K562 (cell line): ENCODE measurements around the gene SYMPK. TPM values are rescaled to one million over a fixed set of nuclear protein-coding genes. Genes with fewer than 3 reads are reported as not detected.

Experiments
- AFF4 ChIP-seq: sonication (generic); formaldehyde crosslinking; IDR thresholded peaks from 2 replicates; pipeline ENCODE4 v1.8.0; 2023; ENCODE audit warnings: mild to moderate bottlenecking, missing genetic modification reagents
- BRD4 ChIP-seq: fragments of 200-600 bp; sonication (generic); IDR thresholded peaks from 2 replicates; pipeline ENCODE4 v1.6.1; 2017; ENCODE audit warnings: inconsistent platforms
- FOXA1 ChIP-seq: fragments of 450-650 bp; IDR thresholded peaks from 2 replicates; pipeline ENCODE4 v1.6.1; 2016; ENCODE audit warnings: mild to moderate bottlenecking, borderline replicate concordance
- FOXK1 ChIP-seq: sonication (generic); formaldehyde crosslinking; IDR thresholded peaks from 2 replicates; pipeline ENCODE4 v1.8.0; 2022; ENCODE audit warnings: missing genetic modification reagents, mild to moderate bottlenecking, borderline replicate concordance
- GTF2F1 ChIP-seq: IDR thresholded peaks from 2 replicates; pipeline ENCODE4 v1.6.1; 2011; ENCODE audit warnings: low read depth, low read length, improper control_type of control experiment
- HMG20B ChIP-seq: fragments of 250-450 bp; sonication (Bioruptor Pico); IDR thresholded peaks from 2 replicates; pipeline ENCODE4 v1.5.0; 2021; ENCODE audit warnings: mild to moderate bottlenecking
- JUN ChIP-seq, 2 experiments: sonication (generic) in 1 of 2; formaldehyde crosslinking in 1 of 2; IDR thresholded peaks; 2 replicates each; pipeline versions ENCODE4 v1.6.1 to v1.8.0; 2012 to 2022; ENCODE audit warnings: borderline replicate concordance in 2 of 2, mild to moderate bottlenecking in 2 of 2, improper control_type of control experiment in 1 of 2, low read depth in 1 of 2, low read length in 1 of 2, missing genetic modification reagents in 1 of 2
- MYBL2 ChIP-seq, 2 experiments: fragments of 450-650 bp in 1 of 2; sonication (generic) in 1 of 2; formaldehyde crosslinking in 1 of 2; IDR thresholded peaks; 2 replicates each; pipeline versions ENCODE4 v1.6.1 to v1.8.1; 2017 to 2022; ENCODE audit warnings: borderline replicate concordance in 1 of 2, inconsistent platforms in 1 of 2, low read depth in 1 of 2, mild to moderate bottlenecking in 1 of 2, missing genetic modification reagents in 1 of 2, moderate library complexity in 1 of 2
- NCOA6 ChIP-seq: fragments of 450-650 bp; IDR thresholded peaks from 2 replicates; pipeline ENCODE4 v1.6.1; 2017; ENCODE audit warnings: mild to moderate bottlenecking
- POLR2A ChIP-seq: fragments of 450-650 bp; conservative IDR thresholded peaks from 2 replicates; pipeline ENCODE4 v1.6.1; 2016
- POLR2AphosphoS5 ChIP-seq: IDR thresholded peaks from 2 replicates; pipeline ENCODE4 v1.6.1; 2011; ENCODE audit warnings: mild to moderate bottlenecking, low read depth, low read length, moderate library complexity; ENCODE audit not compliant: control insufficient read depth, insufficient read depth
- PYGO2 ChIP-seq: fragments of 450-650 bp; IDR thresholded peaks from 2 replicates; pipeline ENCODE4 v1.6.1; 2016; ENCODE audit warnings: mild to moderate bottlenecking, missing genetic modification characterization, moderate library complexity, missing compliant biosample characterization
- RFX5 ChIP-seq: IDR thresholded peaks from 2 replicates; pipeline ENCODE4 v1.6.1; 2011; ENCODE audit warnings: low read depth, mild to moderate bottlenecking, improper control_type of control experiment, low read length
- SAFB ChIP-seq: fragments of 200-400 bp; formaldehyde crosslinking; IDR thresholded peaks from 2 replicates; pipeline ENCODE4 v1.6.1; 2017; ENCODE audit warnings: low read depth, low read length, borderline replicate concordance
- SNIP1 ChIP-seq: fragments of 450-650 bp; IDR thresholded peaks from 2 replicates; pipeline ENCODE4 v1.7.1; 2017; ENCODE audit warnings: low read depth, mild to moderate bottlenecking
- TAF1 ChIP-seq: IDR thresholded peaks from 2 replicates; pipeline ENCODE4 v1.6.1; 2011; ENCODE audit warnings: mild to moderate bottlenecking, low read length, moderate library complexity; ENCODE audit not compliant: insufficient read depth, control insufficient read depth, severe bottlenecking; ENCODE audit errors: extremely low read depth
- TOE1 ChIP-seq, 2 experiments: fragments of 450-650 bp in 1 of 2; sonication (generic) in 1 of 2; formaldehyde crosslinking in 1 of 2; IDR thresholded peaks; 2 replicates each; pipeline versions ENCODE4 v1.7.1 to v1.8.0; 2016 to 2022; ENCODE audit warnings: borderline replicate concordance in 2 of 2, mild to moderate bottlenecking in 2 of 2, antibody characterized with exemption in 1 of 2, inconsistent platforms in 1 of 2, low read depth in 1 of 2, missing genetic modification reagents in 1 of 2, moderate library complexity in 1 of 2
- YBX1 ChIP-seq: fragments of 450-650 bp; IDR thresholded peaks from 2 replicates; pipeline ENCODE4 v1.7.1; 2016; ENCODE audit warnings: mild to moderate bottlenecking
- ZBTB1 ChIP-seq: sonication (generic); formaldehyde crosslinking; IDR thresholded peaks from 2 replicates; pipeline ENCODE4 v1.8.1; 2023; ENCODE audit warnings: missing genetic modification reagents, low read depth, mild to moderate bottlenecking, borderline replicate concordance
- ZFP1 ChIP-seq: fragments of 450-650 bp; formaldehyde crosslinking; IDR thresholded peaks from 2 replicates; pipeline ENCODE4 v1.4.0; 2020; ENCODE audit warnings: mild to moderate bottlenecking, mixed read lengths
- ZKSCAN3 ChIP-seq: fragments of 250-450 bp; sonication (Bioruptor Pico); IDR thresholded peaks from 2 replicates; pipeline ENCODE4 v1.4.0; 2020
- ZNF12 ChIP-seq: sonication (generic); formaldehyde crosslinking; IDR thresholded peaks from 2 replicates; pipeline ENCODE4 v1.4.0; 2020; ENCODE audit warnings: mild to moderate bottlenecking, missing genetic modification reagents
- ZNF124 ChIP-seq: sonication (generic); formaldehyde crosslinking; IDR thresholded peaks from 2 replicates; pipeline ENCODE4 v1.8.1; 2022; ENCODE audit warnings: missing genetic modification reagents
- polyA plus RNA-seq, 8 experiments: library from polyadenylated mRNA; depleted of rRNA in 4 of 8; stranded (reverse) in 5 of 8; unstranded in 3 of 8; fragments of >200 nt; fragmentation: Nextera tagmentation in 2 of 8; fragmentation: Illumina TruSeq in 1 of 8; extraction: Ambion mirVana in 2 of 8; extraction: Trizol in 1 of 8; gene quantifications; 2 replicates each; pipeline versions ENCODE4 v1.2.1 to v1.2.3, GENCODE V29; 2011 to 2014; ENCODE audit warnings: inconsistent platforms in 1 of 8, missing spikeins in 1 of 8
- total RNA-seq, 7 experiments: library from RNA; depleted of rRNA in 6 of 7; stranded (reverse); fragments of >200 nt in 6 of 7; fragmentation: Illumina TruSeq in 2 of 7; extraction: Trizol in 2 of 7; gene quantifications; 2 replicates each; pipeline versions ENCODE4 v1.2.1 to v1.2.3, GENCODE V29; 2011 to 2021; ENCODE audit warnings: low replicate concordance in 1 of 7

SYMPK gene
- total and polyA plus RNA-seq, 9 of the 15 experiments (the other 6 are each of a cell fraction or from before 2014, with no cell fraction given) = 0.73 to 95.5 (median 58.4) TPM

- TF ChIP-seq TAF1 (no peak), YBX1 (no peak), HMG20B (CRISPR knock-in tag) (no peak), ZNF124 (CRISPR knock-in tag) (no peak), ZNF12 (CRISPR knock-in tag) (no peak), GTF2F1 (no peak), ZFP1 (CRISPR knock-in tag) (no peak), TOE1 (IDR thresholded peaks at IDR 0.05; ENCODE audit: borderline replicate concordance) (peak; percentile 73), TOE1 (CRISPR knock-in tag; IDR thresholded peaks at IDR 0.05; ENCODE audit: borderline replicate concordance, low read depth) (no peak), BRD4 (no peak), SNIP1 (no peak), FOXK1 (CRISPR knock-in tag) (no peak), POLR2AphosphoS5 (no peak), ZBTB1 (CRISPR knock-in tag) (no peak), MYBL2 (IDR thresholded peaks at IDR 0.05; ENCODE audit: low read depth) (no peak), MYBL2 (CRISPR knock-in tag; IDR thresholded peaks at IDR 0.05; ENCODE audit: borderline replicate concordance) (no peak), PYGO2 (tag) (no peak), JUN (IDR thresholded peaks at IDR 0.05; ENCODE audit: borderline replicate concordance, low read depth, low read length) (0 out of 2 replicates have a peak, but pooled peaks have one; percentile 9), JUN (CRISPR knock-in tag; IDR thresholded peaks at IDR 0.05; ENCODE audit: borderline replicate concordance) (no peak), POLR2A (peak; percentile 68), AFF4 (CRISPR knock-in tag) (no peak), ZKSCAN3 (CRISPR knock-in tag) (no peak), FOXA1 (no peak), SAFB (no peak), NCOA6 (no peak), RFX5 (no peak)
These were observed 13.7 kb upstream of the SYMPK start (continued) for GRCh38 chr19:45876411-45877197.
